Measurements from ENCODE around the gene ORC1.

The ORC1 gene

GRCh38 chr1:52341655-52342260, 62.5 kb downstream of the ORC1 start:
- no peak overlapping the region for H4K91ac ChIP-seq (ENCODE audit: low read depth, low read length)
- no peak overlapping the region for H3K4me2 ChIP-seq (ENCODE audit: low read length)
- no peak overlapping the region for H2AK5ac ChIP-seq (ENCODE audit: low read length)
- H3K18ac ChIP-seq (ENCODE audit: low read length), result no peak overlapping the region
- no peak overlapping the region for H3K23ac ChIP-seq (ENCODE audit: low read length)
- no peak overlapping the region for H4K8ac ChIP-seq (ENCODE audit: low read depth, low read length)
- H2BK120ac ChIP-seq (ENCODE audit: insufficient read depth, low read length, poor library complexity), result no peak overlapping the region
- no peak overlapping the region for H3K4me3 ChIP-seq (ENCODE audit: low read depth, low read length)
- DNase-seq, result peak in 1 of 2 donors; percentile 8
- H3K14ac ChIP-seq (ENCODE audit: low read length), result no peak overlapping the region
- H3K27me3 ChIP-seq (ENCODE audit: insufficient read depth, low read length), result no peaks in the 10 kb centered on the region
- no peak overlapping the region for H2BK5ac ChIP-seq (ENCODE audit: low read depth, low read length, poor library complexity)
- H3K9me3 ChIP-seq (ENCODE audit: insufficient read depth, low read depth, low read length), result no peaks in the 10 kb centered on the region
- H3K9ac ChIP-seq (ENCODE audit: low read length), result no peak overlapping the region
- no peak overlapping the region for H3K27ac ChIP-seq (ENCODE audit: low read depth, low read length)
- H3K4ac ChIP-seq (ENCODE audit: low read depth, low read length), result no peak overlapping the region
- no peak overlapping the region for H2AFZ ChIP-seq (ENCODE audit: insufficient read depth, low read length, poor library complexity)
- no peaks in the 10 kb centered on the region for H3K4me1 ChIP-seq (ENCODE audit: control insufficient read depth in 1 of 2, insufficient read depth in 2 of 2, low read length in 2 of 2)
- no peaks in the 10 kb centered on the region for H3K79me1 ChIP-seq (ENCODE audit: low read length)
- H3K36me3 ChIP-seq (ENCODE audit: control insufficient read depth in 1 of 2, insufficient read depth in 2 of 2, low read length in 2 of 2), result no peaks in the 10 kb centered on the region
- no peak overlapping the region for H4K12ac ChIP-seq (ENCODE audit: low read depth, low read length)
- no peak overlapping the region for H2BK12ac ChIP-seq (ENCODE audit: low read length)
- no peaks in the 10 kb centered on the region for H3K79me2 ChIP-seq (ENCODE audit: control insufficient read depth, insufficient read depth, low read length, poor library complexity)
- WGBS (ENCODE audit: extremely low coverage, insufficient coverage, insufficient read length), result no CpG with 5 or more reads among the region's 7 CpGs

- no peak overlapping the region for H3K4me2 ChIP-seq (ENCODE audit: low read length)
- H4K91ac ChIP-seq (ENCODE audit: low read depth, low read length), result no peak overlapping the region
- H4K12ac ChIP-seq (ENCODE audit: low read depth, low read length), result no peak overlapping the region
- H3K79me1 ChIP-seq (ENCODE audit: low read length), result no peaks in the 10 kb centered on the region
- H2BK12ac ChIP-seq (ENCODE audit: low read length), result no peak overlapping the region
- H3K27ac ChIP-seq (ENCODE audit: low read depth, low read length), result no peak overlapping the region
- no peak overlapping the region for H3K18ac ChIP-seq (ENCODE audit: low read length)
- no peak overlapping the region for H3K4me3 ChIP-seq (ENCODE audit: low read depth, low read length)
- H3K27me3 ChIP-seq (ENCODE audit: insufficient read depth, low read length), result no peaks in the 10 kb centered on the region
- no peak overlapping the region for H2AK5ac ChIP-seq (ENCODE audit: low read length)
- no peak overlapping the region for H3K9ac ChIP-seq (ENCODE audit: low read length)
- no peak for DNase-seq
- H3K23ac ChIP-seq (ENCODE audit: low read length), result no peak overlapping the region
- no peak overlapping the region for H3K4ac ChIP-seq (ENCODE audit: low read depth, low read length)
- H3K14ac ChIP-seq (ENCODE audit: low read length), result no peak overlapping the region
- H3K4me1 ChIP-seq (ENCODE audit: control insufficient read depth in 1 of 2, insufficient read depth in 2 of 2, low read length in 2 of 2), result no peaks in the 10 kb centered on the region
- H2BK5ac ChIP-seq (ENCODE audit: low read depth, low read length, poor library complexity), result no peak overlapping the region
- no peak overlapping the region for H2BK120ac ChIP-seq (ENCODE audit: insufficient read depth, low read length, poor library complexity)
- no peaks in the 10 kb centered on the region for H3K9me3 ChIP-seq (ENCODE audit: insufficient read depth, low read depth, low read length)
- no CpG with 5 or more reads among the region's 2 CpGs for whole genome bisulfite sequencing (ENCODE audit: extremely low coverage, insufficient coverage, insufficient read length)
- H3K36me3 ChIP-seq (ENCODE audit: control insufficient read depth in 1 of 2, insufficient read depth in 2 of 2, low read length in 2 of 2), result no peaks in the 10 kb centered on the region
- no peak overlapping the region for H2AFZ ChIP-seq (ENCODE audit: insufficient read depth, low read length, poor library complexity)
- no peak overlapping the region for H4K8ac ChIP-seq (ENCODE audit: low read depth, low read length)
- H3K79me2 ChIP-seq (ENCODE audit: control insufficient read depth, insufficient read depth, low read length, poor library complexity), result no peaks in the 10 kb centered on the region
Observed at GRCh38 chr1:52337439-52337838, 66.8 kb downstream of the ORC1 start.

- Histone ChIP-seq H2BK5ac (ENCODE audit: low read depth, low read length, poor library complexity) (no peak overlapping the region), H3K9ac (ENCODE audit: low read length) (no peak overlapping the region), H3K4me1 (ENCODE audit: control insufficient read depth in 1 of 2, insufficient read depth in 2 of 2, low read length in 2 of 2) (no peaks in the 10 kb centered on the region), H2BK120ac (ENCODE audit: insufficient read depth, low read length, poor library complexity) (no peak overlapping the region), H3K4ac (ENCODE audit: low read depth, low read length) (no peak overlapping the region), H2AK5ac (ENCODE audit: low read length) (no peak overlapping the region), H4K12ac (ENCODE audit: low read depth, low read length) (no peak overlapping the region), H3K36me3 (ENCODE audit: control insufficient read depth in 1 of 2, insufficient read depth in 2 of 2, low read length in 2 of 2) (no peaks in the 10 kb centered on the region), H4K91ac (ENCODE audit: low read depth, low read length) (no peak overlapping the region), H3K4me3 (ENCODE audit: low read depth, low read length) (no peak overlapping the region), H3K9me3 (ENCODE audit: insufficient read depth, low read depth, low read length) (no peaks in the 10 kb centered on the region), H3K23ac (ENCODE audit: low read length) (no peak overlapping the region), H3K27me3 (ENCODE audit: insufficient read depth, low read length) (no peaks in the 10 kb centered on the region), H3K79me1 (ENCODE audit: low read length) (no peaks in the 10 kb centered on the region), H3K79me2 (ENCODE audit: control insufficient read depth, insufficient read depth, low read length, poor library complexity) (no peaks in the 10 kb centered on the region), H3K4me2 (ENCODE audit: low read length) (no peak overlapping the region), H2BK12ac (ENCODE audit: low read length) (no peak overlapping the region), H3K14ac (ENCODE audit: low read length) (no peak overlapping the region), H2AFZ (ENCODE audit: insufficient read depth, low read length, poor library complexity) (no peak overlapping the region), H3K27ac (ENCODE audit: low read depth, low read length) (no peak overlapping the region), H4K8ac (ENCODE audit: low read depth, low read length) (no peak overlapping the region), H3K18ac (ENCODE audit: low read length) (no peak overlapping the region)
- DNase-seq, result no peak
- WGBS (ENCODE audit: extremely low coverage, insufficient coverage, insufficient read length), result no CpG with 5 or more reads among the region's 3 CpGs
Observed at GRCh38 chr1:52334906-52335528, 69.2 kb downstream of the ORC1 start.

GRCh38 chr1:52332411-52332810, 71.8 kb downstream of the ORC1 start:
- no peak overlapping the region for H2AK5ac ChIP-seq (ENCODE audit: low read length)
- no CpG with 5 or more reads among the region's 1 CpG for WGBS (ENCODE audit: extremely low coverage, insufficient coverage, insufficient read length)
- H2BK120ac ChIP-seq (ENCODE audit: insufficient read depth, low read length, poor library complexity), result no peak overlapping the region
- no peak overlapping the region for H3K23ac ChIP-seq (ENCODE audit: low read length)
- no peaks in the 10 kb centered on the region for H3K36me3 ChIP-seq (ENCODE audit: control insufficient read depth in 1 of 2, insufficient read depth in 2 of 2, low read length in 2 of 2)
- no peak overlapping the region for H4K8ac ChIP-seq (ENCODE audit: low read depth, low read length)
- H3K4me3 ChIP-seq (ENCODE audit: low read depth, low read length), result no peak overlapping the region
- no peak overlapping the region for H3K4me2 ChIP-seq (ENCODE audit: low read length)
- no peak for DNase-seq
- no peaks in the 10 kb centered on the region for H3K4me1 ChIP-seq (ENCODE audit: control insufficient read depth in 1 of 2, insufficient read depth in 2 of 2, low read length in 2 of 2)
- H2BK5ac ChIP-seq (ENCODE audit: low read depth, low read length, poor library complexity), result no peak overlapping the region
- no peak overlapping the region for H3K18ac ChIP-seq (ENCODE audit: low read length)
- H3K79me1 ChIP-seq (ENCODE audit: low read length), result no peaks in the 10 kb centered on the region
- no peak overlapping the region for H3K14ac ChIP-seq (ENCODE audit: low read length)
- H2BK12ac ChIP-seq (ENCODE audit: low read length), result no peak overlapping the region
- H3K9me3 ChIP-seq (ENCODE audit: insufficient read depth, low read depth, low read length), result no peaks in the 10 kb centered on the region
- H3K27me3 ChIP-seq (ENCODE audit: insufficient read depth, low read length), result no peaks in the 10 kb centered on the region
- no peak overlapping the region for H4K91ac ChIP-seq (ENCODE audit: low read depth, low read length)
- H2AFZ ChIP-seq (ENCODE audit: insufficient read depth, low read length, poor library complexity), result no peak overlapping the region
- no peak overlapping the region for H3K4ac ChIP-seq (ENCODE audit: low read depth, low read length)
- H3K79me2 ChIP-seq (ENCODE audit: control insufficient read depth, insufficient read depth, low read length, poor library complexity), result no peaks in the 10 kb centered on the region
- no peak overlapping the region for H4K12ac ChIP-seq (ENCODE audit: low read depth, low read length)
- H3K27ac ChIP-seq (ENCODE audit: low read depth, low read length), result no peak overlapping the region
- no peak overlapping the region for H3K9ac ChIP-seq (ENCODE audit: low read length)

Data from trophoblast cell (in vitro differentiated cells and primary cell).